Neural progenitor cell (in vitro differentiated cells): ENCODE results near the gene PDE6B. TPM values are rescaled to one million over a fixed set of nuclear protein-coding genes. Genes with fewer than 3 reads are reported as not detected.
A peak's percentile ranks its signal among the peaks of the same experiment; 100 is the strongest.

Experiments
- DNase-seq: peaks from one replicate; pipeline ENCODE4 v3.0.0-alpha.2; 2016; ENCODE audit warnings: low spot score
- H2AFZ ChIP-seq: fragments of 200-600 bp; sonication (generic); replicated peaks from 2 replicates; pipeline ENCODE4 v1.6.1; 2016; ENCODE audit warnings: antibody characterized with exemption
- H3F3A ChIP-seq: fragments of 200-600 bp; sonication (generic); 2 replicates; pipeline ENCODE4 v1.6.1; 2016; ENCODE audit warnings: antibody characterized with exemption, low read depth
- H3K27ac ChIP-seq: fragments of 200-600 bp; sonication (generic); 2 replicates; pipeline ENCODE4 v1.5.1; 2016; ENCODE audit warnings: mild to moderate bottlenecking
- H3K27me3 ChIP-seq: fragments of 200-600 bp; sonication (generic); 2 replicates; pipeline ENCODE4 v1.6.1; 2016; ENCODE audit warnings: mild to moderate bottlenecking, moderate library complexity
- H3K36me3 ChIP-seq: fragments of 200-600 bp; sonication (generic); 2 replicates; pipeline ENCODE4 v1.5.1; 2016
- H3K4me1 ChIP-seq: fragments of 200-600 bp; sonication (generic); 2 replicates; pipeline ENCODE4 v1.6.1; 2016; ENCODE audit warnings: mixed run types
- H3K4me2 ChIP-seq: fragments of 200-600 bp; sonication (generic); 2 replicates; pipeline ENCODE4 v1.6.1; 2016
- H3K4me3 ChIP-seq: fragments of 200-600 bp; sonication (generic); 2 replicates; pipeline ENCODE4 v1.5.1; 2016
- H3K79me2 ChIP-seq: fragments of 200-600 bp; sonication (generic); 2 replicates; pipeline ENCODE4 v1.6.1; 2016; ENCODE audit warnings: low read depth
- H3K9ac ChIP-seq: fragments of 200-600 bp; sonication (generic); 2 replicates; pipeline ENCODE4 v1.6.1; 2016
- H3K9me3 ChIP-seq: fragments of 200-600 bp; sonication (generic); 2 replicates; pipeline ENCODE4 v1.5.1; 2016; ENCODE audit warnings: low read depth
- H4K20me1 ChIP-seq: fragments of 200-600 bp; sonication (generic); 2 replicates; pipeline ENCODE4 v1.6.1; 2016; ENCODE audit warnings: low read depth
- H3K27ac Mint-ChIP-seq: 3 replicates; pipeline ENCODE4 v1.8.0; 2021; ENCODE audit warnings: mixed read lengths
- H3K27me3 Mint-ChIP-seq: 2 replicates; pipeline ENCODE4 v1.8.0; 2022; ENCODE audit warnings: low read depth, mild to moderate bottlenecking, inconsistent platforms, moderate library complexity, mixed read lengths; ENCODE audit not compliant: insufficient read depth
- H3K36me3 Mint-ChIP-seq: 3 replicates; pipeline ENCODE4 v1.8.0; 2021; ENCODE audit warnings: mixed read lengths
- H3K4me1 Mint-ChIP-seq: 3 replicates; pipeline ENCODE4 v1.8.0; 2021; ENCODE audit warnings: mixed read lengths
- H3K4me3 Mint-ChIP-seq: 3 replicates; pipeline ENCODE4 v1.8.0; 2021; ENCODE audit warnings: mild to moderate bottlenecking, moderate library complexity, mixed read lengths
- H3K9me3 Mint-ChIP-seq: 3 replicates; pipeline ENCODE4 v1.8.0; 2020; ENCODE audit warnings: mixed read lengths
- CTCF ChIP-seq: fragments of 200-600 bp; sonication (generic); IDR thresholded peaks from 2 replicates; pipeline ENCODE4 v1.5.1; 2017; ENCODE audit warnings: antibody characterized with exemption, mild to moderate bottlenecking
- EZH2 ChIP-seq: fragments of 200-600 bp; sonication (generic); IDR thresholded peaks from 2 replicates; pipeline ENCODE4 v1.6.1; 2017; ENCODE audit warnings: antibody characterized with exemption, mild to moderate bottlenecking, moderate library complexity
- EZH2phosphoT487 ChIP-seq: fragments of 200-600 bp; sonication (generic); IDR thresholded peaks from 2 replicates; pipeline ENCODE4 v1.6.1; 2017; ENCODE audit warnings: antibody characterized with exemption
- total RNA-seq: library from RNA; depleted of rRNA; stranded (reverse); fragments of >200 nt; gene quantifications from 2 replicates; pipeline ENCODE4 v1.2.3, GENCODE V29; 2015; ENCODE audit warnings: low replicate concordance

Gene PDE6B
- total RNA-seq, 1 donor from 2014 or later: 4.3 TPM

- H3K36me3 Mint-ChIP-seq: peaks cover 36% of the 10 kb centered on the region
Observed at GRCh38 chr4:717601-718320, 92.4 kb downstream of the PDE6B start.

GRCh38 chr4:718460-718859 is 93.1 kb downstream of the PDE6B start:
- no peaks in the 10 kb centered on the region for H3F3A ChIP-seq
- no peak overlapping the region for H3K4me2 ChIP-seq
- Mint-ChIP-seq H3K27me3 (peaks cover 2% of the 10 kb centered on the region), H3K27ac (no peak overlapping the region), H3K9me3 (peaks cover 26% of the 10 kb centered on the region), H3K4me3 (no peak overlapping the region), H3K36me3 (peaks cover 43% of the 10 kb centered on the region), H3K4me1 (peaks cover 6% of the 10 kb centered on the region)
- no peak overlapping the region for H2AFZ ChIP-seq
- no peaks in the 10 kb centered on the region for H3K36me3 ChIP-seq
- H3K79me2 ChIP-seq: peaks cover 88% of the 10 kb centered on the region
- TF ChIP-seq EZH2: no peak
- no peak for TF ChIP-seq CTCF
- no peak for TF ChIP-seq EZH2phosphoT487
- H3K9ac ChIP-seq: no peak overlapping the region
- H4K20me1 ChIP-seq: peaks cover 81% of the 10 kb centered on the region
- no peaks in the 10 kb centered on the region for H3K9me3 ChIP-seq
- H3K4me3 ChIP-seq: no peak overlapping the region
- no peaks in the 10 kb centered on the region for H3K4me1 ChIP-seq
- no peak for DNase-seq
- H3K27me3 ChIP-seq: no peaks in the 10 kb centered on the region
- no peak overlapping the region for H3K27ac ChIP-seq

More at GRCh38 chr4:717601-718320, 92.4 kb downstream of the PDE6B start:
- H3K4me3 ChIP-seq: no peak overlapping the region
- H3K4me2 ChIP-seq: no peak overlapping the region
- no peak for DNase-seq
- H3K4me1 ChIP-seq: no peaks in the 10 kb centered on the region
- peaks cover 83% of the 10 kb centered on the region for H4K20me1 ChIP-seq
- no peaks in the 10 kb centered on the region for H3K27me3 ChIP-seq
- Mint-ChIP-seq H3K9me3 (peaks cover 26% of the 10 kb centered on the region), H3K4me3 (no peak overlapping the region), H3K4me1 (peaks cover 6% of the 10 kb centered on the region), H3K27ac (peak overlapping the region; percentile 86), H3K27me3 (peaks cover 2% of the 10 kb centered on the region)
- no peaks in the 10 kb centered on the region for H3K9me3 ChIP-seq
- no peak overlapping the region for H3K27ac ChIP-seq
- TF ChIP-seq EZH2phosphoT487: no peak
- TF ChIP-seq CTCF: no peak
- no peak for TF ChIP-seq EZH2
- H2AFZ ChIP-seq: no peak overlapping the region
- no peak overlapping the region for H3K9ac ChIP-seq
- no peaks in the 10 kb centered on the region for H3F3A ChIP-seq
- H3K36me3 ChIP-seq: no peaks in the 10 kb centered on the region
- H3K79me2 ChIP-seq: peaks cover 88% of the 10 kb centered on the region

Other genes with a start within 250 kb of the PDE6B start
- 36.5 and 59.2 TPM in 2 replicates for gene ZNF721, start 126.4 kb upstream of the PDE6B start, total RNA-seq
- 33.4 and 45.1 TPM in 2 replicates for gene PIGG, start 126.4 kb upstream of the PDE6B start, total RNA-seq
- gene TMEM271, start 49.3 kb upstream of the PDE6B start, total RNA-seq: not detected in 2 replicates
- gene ATP5ME, start 48.7 kb downstream of the PDE6B start, total RNA-seq: 95.1 and 114 TPM in 2 replicates
- gene MYL5, start 49.0 kb downstream of the PDE6B start, total RNA-seq: 0.21 and 10.0 TPM in 2 replicates
- 1.9 and 3.4 TPM in 2 replicates for gene SLC49A3, start 63.6 kb downstream of the PDE6B start, total RNA-seq
- gene PCGF3, start 80.3 kb downstream of the PDE6B start, total RNA-seq: 44.7 and 59.1 TPM in 2 replicates
- not detected in 2 replicates for gene CPLX1, start 200.6 kb downstream of the PDE6B start, total RNA-seq